ENCODE measurements around the gene TMEM108. TPM values are rescaled to one million over a fixed set of nuclear protein-coding genes. Genes with fewer than 3 reads are reported as not detected.

The TMEM108 gene
- total and polyA plus RNA-seq, 2 of the 4 experiments (the other 2 are of a cell fraction): 0.18 to 2.2 TPM

- Histone ChIP-seq H3K79me1 (ENCODE audit: low read depth in 1 of 2, low read length in 2 of 2) (no peaks in the 10 kb centered on the region), H3K4ac (ENCODE audit: low read depth, low read length) (no peak overlapping the region), H4K20me1 (ENCODE audit: insufficient read depth, low read length) (no peaks in the 10 kb centered on the region), H3K4me1 (ENCODE audit: control insufficient read depth, insufficient read depth, low read length) (no peaks in the 10 kb centered on the region), H3K27me3 (ENCODE audit: control insufficient read depth, insufficient read depth, low read length) (no peaks in the 10 kb centered on the region), H3K9me1 (ENCODE audit: insufficient read depth, low read length) (no peaks in the 10 kb centered on the region), H3K56ac (ENCODE audit: extremely low read depth, insufficient read depth, low read length) (no peak overlapping the region), H2BK20ac (ENCODE audit: low read depth, low read length) (no peak overlapping the region), H2AK9ac (replicated peaks; ENCODE audit: low read depth, low read length, poor library complexity) (no peak overlapping the region), H3K23ac (ENCODE audit: low read depth, low read length) (no peak overlapping the region), H3K36me3 (ENCODE audit: control insufficient read depth, insufficient read depth, low read length) (no peaks in the 10 kb centered on the region), H2BK5ac (ENCODE audit: low read depth, low read length, poor library complexity, severe bottlenecking) (no peak overlapping the region), H2AK5ac (ENCODE audit: low read depth, low read length) (no peak overlapping the region), H3K4me2 (ENCODE audit: low read depth, low read length) (no peak overlapping the region), H4K5ac (ENCODE audit: low read depth, low read length) (no peak overlapping the region), H2BK120ac (ENCODE audit: low read depth, low read length) (no peak overlapping the region), H4K8ac (ENCODE audit: low read depth in 2 of 2, low read length in 2 of 2) (no peak overlapping the region), H4K91ac (ENCODE audit: insufficient read depth, low read depth, low read length) (no peak overlapping the region), H3K14ac (replicated peaks; ENCODE audit: low read depth, low read length) (no peak overlapping the region), H3K4me3 (ENCODE audit: insufficient read depth, low read depth, low read length) (no peak overlapping the region), H2BK15ac (ENCODE audit: low read depth, low read length) (no peak overlapping the region), H2AFZ (replicated peaks; ENCODE audit: low read length, poor library complexity) (no peak overlapping the region), H3K27ac (ENCODE audit: insufficient read depth, low read length) (no peak overlapping the region), H3K9me3 (ENCODE audit: control insufficient read depth, insufficient read depth, low read length) (no peaks in the 10 kb centered on the region), H3K18ac (ENCODE audit: low read depth, low read length) (no peak overlapping the region), H3K9ac (ENCODE audit: low read depth, low read length) (no peak overlapping the region)
- DNase-seq (no peak), ATAC-seq (ENCODE audit: low read depth) (no peak)
- TF ChIP-seq RFX5 (IDR thresholded peaks at IDR 0.05; ENCODE audit: low read depth, low read length): no peak
- no peak for TF ChIP-seq CHD1 (IDR thresholded peaks at IDR 0.05; ENCODE audit: low read depth, low read length)
- no peak for TF ChIP-seq POLR2A (IDR thresholded peaks at IDR 0.05; ENCODE audit: low read depth, low read length)
- TF ChIP-seq RAD21 (IDR thresholded peaks at IDR 0.05; ENCODE audit: low read length): no peak
- no peak for TF ChIP-seq USF2 (IDR thresholded peaks at IDR 0.05; ENCODE audit: low read depth, low read length)
- TF ChIP-seq RCOR1 (IDR thresholded peaks at IDR 0.05; ENCODE audit: insufficient replicate concordance, low read length): no peak
- no peak for TF ChIP-seq BHLHE40 (IDR thresholded peaks at IDR 0.05; ENCODE audit: low read depth, low read length)
- no peak for TF ChIP-seq NFE2L2 (IDR thresholded peaks at IDR 0.05; ENCODE audit: low read depth, low read length)
- TF ChIP-seq CEBPB (IDR thresholded peaks at IDR 0.05; ENCODE audit: low read depth, low read length): no peak
- no peak for TF ChIP-seq FOS (IDR thresholded peaks at IDR 0.05; ENCODE audit: low read depth, low read length)
- no peak for TF ChIP-seq MAFK (IDR thresholded peaks at IDR 0.05; ENCODE audit: low read depth, low read length)
- no peak for TF ChIP-seq MAZ (IDR thresholded peaks at IDR 0.05; ENCODE audit: borderline replicate concordance, low read depth, low read length)
- no peak for TF ChIP-seq MXI1 (IDR thresholded peaks at IDR 0.05; ENCODE audit: borderline replicate concordance, low read depth, low read length)
- no peak for TF ChIP-seq ELK1 (IDR thresholded peaks at IDR 0.05; ENCODE audit: borderline replicate concordance, low read depth, low read length)
- TF ChIP-seq SMC3 (IDR thresholded peaks at IDR 0.05; ENCODE audit: low read depth, low read length): no peak
- TF ChIP-seq CTCF (conservative IDR thresholded peaks at IDR 0.05; ENCODE audit: low read depth, low read length): no peak
- CTCF ChIA-PET: no interaction called here
- in situ Hi-C loops (cut with MboI; ENCODE audit: low sequenced_read_pairs): no loop called here
- intact Hi-C loops (cut with micrococcal nuclease): no loop called here
- POLR2A ChIA-PET (ENCODE audit: unreplicated experiment): no interaction called here
- WGBS, 2 experiments (ENCODE audit: extremely low coverage in 2 of 2, insufficient read length in 1 of 2): no CpG with 5 or more reads among the region's 2 CpGs
- BruUV-seq (replicated peaks): no TSS peak
- dilution Hi-C loops (cut with HindIII; ENCODE audit: low sequenced_read_pairs, unreplicated experiment): no loop called here
Measured at GRCh38 chr3:133152681-133153220, 114.6 kb downstream of the TMEM108 start.
